GM10266 (cell line): ENCODE data around the gene ITIH3.

ENCODE experiments used
- DNase-seq: peaks from one replicate; pipeline ENCODE4 v3.0.0; 2012; ENCODE audit errors: extremely low spot score
- CTCF ChIP-seq: IDR thresholded peaks from 2 replicates; pipeline ENCODE4 v1.5.1; 2012; ENCODE audit warnings: mild to moderate bottlenecking, low read depth; ENCODE audit not compliant: control insufficient read depth, insufficient read depth; ENCODE audit errors: missing control alignments

Gene ITIH3

DNA sequence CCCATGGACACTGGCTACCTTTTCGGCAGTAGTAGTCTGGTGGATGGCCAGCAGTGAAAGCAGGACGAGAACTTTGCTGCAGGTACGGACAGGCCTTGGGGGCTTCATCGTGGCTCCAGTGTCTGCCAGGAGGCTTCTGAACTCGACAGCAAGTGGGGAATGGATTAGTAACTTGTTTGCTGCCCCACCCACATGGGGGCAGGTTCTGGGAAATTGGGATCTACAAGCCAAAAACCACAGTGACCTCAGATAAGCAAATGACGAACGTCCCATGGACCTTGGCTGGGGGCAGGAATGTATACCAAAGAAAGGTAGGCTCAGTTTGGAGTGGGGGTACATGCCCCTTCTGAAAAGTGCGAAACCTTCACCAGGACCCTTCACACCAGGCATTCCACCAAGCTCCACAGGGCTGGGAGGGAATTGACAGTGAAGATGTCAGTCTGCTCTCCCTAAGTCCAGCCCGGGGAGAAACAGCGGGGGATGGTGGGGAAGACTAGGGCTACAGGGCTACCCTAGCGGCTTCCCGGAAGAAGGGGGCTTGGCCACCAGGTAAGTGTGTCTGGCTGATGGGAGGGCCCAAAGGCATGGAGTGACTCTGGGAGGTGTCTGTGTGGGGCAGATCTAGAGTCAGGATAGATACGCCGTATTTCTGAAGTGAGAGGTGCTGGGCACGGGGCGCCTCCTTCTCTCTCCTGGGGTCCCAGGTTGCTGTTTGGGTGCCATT is 36.1 kb downstream of the ITIH3 start, which contains the start of gene ITIH4:
Gene ITIH4 (minus strand): TSS at position 138 of the 724 bp plus-strand sequence. CDS start 30 bp downstream, at position 108.
- no peak for DNase-seq

DNA sequence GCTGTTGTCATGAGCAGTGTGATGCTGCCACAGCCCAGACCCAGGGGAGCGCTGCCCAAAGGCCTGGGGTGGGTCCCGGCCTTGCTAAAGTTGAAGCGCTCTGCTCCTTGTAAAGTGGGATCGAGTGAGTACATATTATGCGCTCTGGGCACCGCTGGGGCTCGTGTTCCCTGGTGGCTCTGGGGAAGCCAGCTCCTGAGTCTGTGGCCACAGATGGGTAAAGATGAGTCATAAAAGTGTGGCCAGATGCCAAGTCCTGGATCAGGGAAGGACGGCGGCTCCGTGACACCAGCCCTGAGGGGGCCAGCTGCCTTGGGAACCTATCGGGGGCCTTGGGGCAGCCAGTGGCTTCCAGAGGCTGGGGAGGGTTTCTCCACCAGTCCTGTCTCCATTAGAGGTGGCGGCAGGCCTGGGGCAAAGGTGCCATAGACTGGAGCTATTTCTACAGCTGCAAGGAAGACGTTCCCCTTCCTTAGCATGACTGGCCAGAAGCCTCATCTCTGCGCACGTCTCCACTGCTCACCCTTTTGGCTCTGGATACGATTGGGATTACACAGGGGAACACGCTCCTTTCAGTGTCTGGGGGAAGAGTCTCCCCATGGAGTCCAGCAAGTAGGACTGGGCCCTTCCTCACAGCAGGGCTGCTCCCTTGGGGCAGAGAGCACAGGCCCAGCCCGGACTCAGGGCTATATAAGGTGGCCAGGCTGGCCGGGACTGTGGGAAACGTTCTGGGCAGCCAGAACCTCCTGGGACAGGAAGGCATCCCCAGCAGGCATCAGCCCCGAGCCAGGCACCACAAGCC is 37.1 kb downstream of the ITIH3 start:
- no peak for TF ChIP-seq CTCF
- DNase-seq, result no peak

More for the DNA sequence above, 36.1 kb downstream of the ITIH3 start, which contains the start of gene ITIH4:
- no peak for TF ChIP-seq CTCF

DNA sequence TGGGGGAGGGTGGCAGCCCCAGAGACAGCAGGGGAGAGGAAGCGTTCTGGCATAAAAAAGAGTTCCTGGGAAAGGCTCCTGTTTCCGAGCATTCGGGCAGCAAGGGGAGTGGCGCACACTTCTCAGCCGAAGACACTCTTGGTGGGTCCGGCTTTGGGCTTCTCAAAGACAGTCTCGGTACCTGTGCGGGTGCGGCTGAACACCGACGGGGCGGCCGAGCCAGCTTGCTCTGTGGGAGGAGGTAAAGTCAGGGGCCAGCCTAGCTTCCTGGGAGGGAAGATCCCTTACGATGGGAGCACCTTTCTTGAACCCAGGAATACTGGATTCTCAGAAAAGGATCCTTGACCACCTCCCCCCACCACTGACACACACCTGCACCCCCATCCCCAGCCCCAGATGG is 38.6 kb downstream of the ITIH3 start:
- no peak for TF ChIP-seq CTCF
- DNase-seq, result no peak

DNA sequence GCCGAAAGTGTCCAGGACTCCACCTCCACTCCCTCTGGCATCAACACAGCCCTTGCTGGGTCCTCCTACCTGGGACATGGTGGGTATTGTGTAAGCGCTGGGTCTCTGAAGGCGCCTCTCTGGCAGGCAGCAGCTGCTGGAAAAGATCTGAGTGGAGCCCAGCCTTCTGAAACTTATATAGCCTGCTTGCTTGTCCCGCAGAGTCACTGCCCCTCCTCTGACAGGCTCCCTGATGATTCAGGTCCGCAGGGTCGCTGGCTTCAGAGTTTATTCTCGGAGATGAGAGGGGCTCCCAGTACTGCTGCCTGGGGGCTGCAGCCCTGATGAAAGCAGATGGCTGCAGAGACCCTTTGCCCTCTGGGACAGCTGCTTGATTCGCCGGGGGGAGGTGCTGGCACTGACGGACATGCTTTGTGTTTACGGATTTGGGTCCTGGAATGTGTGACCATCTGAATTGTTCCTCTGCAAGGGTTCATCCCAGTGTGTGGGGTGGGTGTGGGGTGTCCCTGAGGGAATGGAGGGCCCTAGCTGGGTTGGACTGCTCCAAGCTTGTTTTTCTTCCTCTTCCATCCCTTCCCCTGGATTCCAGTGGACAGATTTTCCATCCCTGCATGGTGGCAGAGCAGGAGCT is 40.4 kb downstream of the ITIH3 start, which contains the start of gene MUSTN1:
Gene MUSTN1 (minus strand): TSS at position 149 of the 631 bp plus-strand sequence. CDS start 71 bp downstream, at position 78.
- no peak for DNase-seq

GRCh38 chr3:52835766-52836470 is 41.3 kb downstream of the ITIH3 start:
- DNase-seq, result no peak
- TF ChIP-seq CTCF, result no peak

More for the DNA sequence above, 40.4 kb downstream of the ITIH3 start, which contains the start of gene MUSTN1:
- TF ChIP-seq CTCF, result no peak

DNA sequence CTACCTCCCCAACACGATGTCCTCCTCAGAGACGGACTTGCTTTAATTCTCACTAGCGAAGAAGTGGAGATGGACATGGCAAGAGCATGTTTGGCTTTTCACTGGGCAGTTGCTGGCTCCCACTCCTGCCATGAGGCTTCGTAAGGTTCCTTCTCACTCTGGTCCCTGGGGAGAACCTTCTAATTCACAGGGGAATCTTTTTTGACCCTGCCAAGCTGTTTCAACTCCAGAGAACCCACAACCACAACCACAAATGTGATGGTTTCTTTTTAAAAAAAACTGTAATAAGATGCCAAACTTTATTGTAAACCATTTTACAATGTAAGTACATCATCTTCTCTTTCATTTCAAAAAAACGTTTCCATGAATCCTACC is 41.9 kb downstream of the ITIH3 start:
- TF ChIP-seq CTCF, result no peak
- DNase-seq, result no peak
